OCI-LY7 (cell line): ENCODE measurements around the gene HPN. TPM values are rescaled to one million over a fixed set of nuclear protein-coding genes. Genes with fewer than 3 reads are reported as not detected.

Experiments used
- BruUV-seq: library from RNA; stranded (reverse); fragments of 400-500 nt; replicated peaks from 2 replicates; lab custom pipeline; 2021; lab: Mats Ljungman, UMichigan
- CTCF ChIA-PET: fragments of 300-600 bp; sonication (Branson Sonifier 250); formaldehyde crosslinking; loops from one replicate; lab custom pipeline; 2022; ENCODE audit warnings: antibody characterized with exemption; ENCODE audit not compliant: unreplicated experiment; lab: Charles Lee
- POLR2A ChIA-PET: fragments of 300-600 bp; sonication (Branson Sonifier 250); formaldehyde crosslinking; loops from one replicate; lab custom pipeline; 2022; ENCODE audit warnings: antibody characterized with exemption; lab: Charles Lee
- DNase-seq: peaks from one replicate; pipeline ENCODE4 v3.0.0-alpha.2; 2015; ENCODE audit warnings: low spot score
- H2AFZ ChIP-seq: fragments of 200-600 bp; sonication (generic), shearing (Covaris generic); 2 replicates; pipeline ENCODE4 v1.6.1; 2014; ENCODE audit warnings: mild to moderate bottlenecking, antibody characterized with exemption, low read length, moderate library complexity
- H3K27ac ChIP-seq: fragments of 200-600 bp; sonication (generic); 2 replicates; pipeline ENCODE4 v1.5.1; 2014; ENCODE audit warnings: mixed run types, low read depth, mild to moderate bottlenecking, moderate library complexity, low read length, inconsistent platforms; ENCODE audit not compliant: poor library complexity, severe bottlenecking
- H3K36me3 ChIP-seq: fragments of 200-600 bp; sonication (generic); 2 replicates; pipeline ENCODE4 v1.6.1; 2014; ENCODE audit warnings: mild to moderate bottlenecking, antibody characterized with exemption, low read length, moderate library complexity, mixed read lengths; ENCODE audit not compliant: insufficient read depth
- H3K4me1 ChIP-seq: fragments of 200-600 bp; sonication (generic); 2 replicates; pipeline ENCODE4 v1.5.1; 2014; ENCODE audit warnings: mild to moderate bottlenecking, low read length; ENCODE audit not compliant: insufficient read depth, poor library complexity, severe bottlenecking
- H3K4me2 ChIP-seq: fragments of 200-600 bp; sonication (generic); 2 replicates; pipeline ENCODE4 v1.6.1; 2014; ENCODE audit warnings: mild to moderate bottlenecking, low read length
- H3K4me3 ChIP-seq: fragments of 200-600 bp; sonication (generic); 2 replicates; pipeline ENCODE4 v1.5.1; 2014; ENCODE audit warnings: mild to moderate bottlenecking, low read depth, low read length; ENCODE audit not compliant: poor library complexity, severe bottlenecking
- H3K79me2 ChIP-seq: fragments of 200-600 bp; sonication (generic); 2 replicates; pipeline ENCODE4 v1.6.1; 2016; ENCODE audit warnings: low read depth, mild to moderate bottlenecking, low read length, moderate library complexity, mixed read lengths; ENCODE audit not compliant: insufficient read depth
- H3K9me2 ChIP-seq: fragments of 200-600 bp; sonication (generic); 2 replicates; pipeline ENCODE4 v1.6.1; 2016; ENCODE audit warnings: mild to moderate bottlenecking, low read length, mixed read lengths; ENCODE audit not compliant: insufficient read depth
- H3K9me3 ChIP-seq: fragments of 200-600 bp; sonication (generic); 2 replicates; pipeline ENCODE4 v1.6.1; 2014; ENCODE audit warnings: mild to moderate bottlenecking, mixed run types, low read length, mixed read lengths
- H4K20me1 ChIP-seq: fragments of 200-600 bp; sonication (generic); 2 replicates; pipeline ENCODE4 v1.6.1; 2014; ENCODE audit warnings: mild to moderate bottlenecking, antibody characterized with exemption, low read length, moderate library complexity, mixed read lengths; ENCODE audit not compliant: insufficient read depth
- CTCF ChIP-seq: fragments of 200-600 bp; sonication (generic); conservative IDR thresholded peaks from 2 replicates; pipeline ENCODE4 v1.5.1; 2014; ENCODE audit warnings: mild to moderate bottlenecking, antibody characterized with exemption, low read length, moderate library complexity, mixed read lengths
- EZH2phosphoT487 ChIP-seq: fragments of 200-600 bp; sonication (generic); IDR thresholded peaks from 2 replicates; pipeline ENCODE4 v1.6.1; 2018; ENCODE audit warnings: low read depth, borderline replicate concordance, mild to moderate bottlenecking, mixed run types, antibody characterized with exemption, low read length, moderate library complexity, mixed read lengths
- intact Hi-C: fragments of 100-400 bp; cut with micrococcal nuclease; formaldehyde crosslinking; loops from one replicate; pipeline ENCODE4 v1.10.0; 2022; ENCODE audit not compliant: unreplicated experiment
- total RNA-seq, 2 experiments: library from RNA; depleted of rRNA in 1 of 2; stranded (reverse); fragments of >200 nt in 1 of 2; shearing (Covaris generic) in 1 of 2; gene quantifications; 2 replicates each; pipeline ENCODE4 v1.2.3, GENCODE V29; 2014 to 2022

Gene HPN
- total RNA-seq, 2 experiments from 2014 or later, result 0.17 to 0.19 TPM

- Histone ChIP-seq H3K9me3 (no peaks in the 10 kb centered on the region), H2AFZ (no peak overlapping the region), H3K4me2 (no peak overlapping the region), H3K27ac (no peak overlapping the region), H3K4me1 (peaks cover 11% of the 10 kb centered on the region), H3K4me3 (no peak overlapping the region), H3K9me2 (no peaks in the 10 kb centered on the region), H4K20me1 (no peaks in the 10 kb centered on the region), H3K79me2 (no peaks in the 10 kb centered on the region), H3K36me3 (no peaks in the 10 kb centered on the region)
- peak; percentile 56 for DNase-seq
- TF ChIP-seq CTCF (peak; percentile 99), EZH2phosphoT487 (no peak)
- BruUV-seq, result no TSS peak
- ChIA-PET POLR2A (no interaction called here), CTCF (interaction anchor here (0.7 to 0.8 kb wide), 2 partner anchors 22 to 97 kb away, joined by 3 read pairs; no protein-coding TSS in a partner anchor)
- intact Hi-C loops, result loop anchor here (1.0 to 2.0 kb wide), 2 partner anchors 46 to 72 kb away; no protein-coding TSS in a partner anchor
Measured at GRCh38 chr19:35044317-35045117, 3.0 kb downstream of the HPN start.

GRCh38 chr19:35045667-35046300, 4.3 kb downstream of the HPN start:
- H3K36me3 ChIP-seq, result no peaks in the 10 kb centered on the region
- intact Hi-C loops, result loop anchor here (2.0 kb wide), 1 partner anchor 73 kb away; no protein-coding TSS in a partner anchor
- no peaks in the 10 kb centered on the region for H3K9me3 ChIP-seq
- no peaks in the 10 kb centered on the region for H3K9me2 ChIP-seq
- H3K27ac ChIP-seq, result no peak overlapping the region
- H3K79me2 ChIP-seq, result no peaks in the 10 kb centered on the region
- no peak overlapping the region for H3K4me3 ChIP-seq
- H3K4me1 ChIP-seq, result peaks cover 11% of the 10 kb centered on the region
- H3K4me2 ChIP-seq, result peak overlapping the region; percentile 50; the same call in 1 of the 2 replicates
- no TSS peak for BruUV-seq
- CTCF ChIA-PET, result interaction anchor here (1.0 to 1.2 kb wide), 2 partner anchors 21 to 22 kb away, joined by 3 read pairs; no protein-coding TSS in a partner anchor
- no peaks in the 10 kb centered on the region for H4K20me1 ChIP-seq
- peak overlapping the region; percentile 93 for H2AFZ ChIP-seq
- DNase-seq, result peak; percentile 86
- POLR2A ChIA-PET, result interaction anchor here (1.1 kb wide), 1 partner anchor 12 kb away, joined by 4 read pairs; no protein-coding TSS in a partner anchor
- no peak for TF ChIP-seq EZH2phosphoT487
- peak; percentile 76 for TF ChIP-seq CTCF
